Kidney tubule cell (primary cell): ENCODE measurements around the gene OR51B2.
"Not testable (repeated sequence)": the region's sequence is repeated elsewhere in the genome, so short reads cannot be mapped to it uniquely, and the experiment has no call there.

Experiments
- DNase-seq: peaks from one replicate; pipeline ENCODE4 v3.0.0-alpha.2; 2018; ENCODE audit warnings: low spot score

The OR51B2 gene

GRCh38 chr11:5313326-5314023 is 10.6 kb downstream of the OR51B2 start:
- DNase-seq = not testable (repeated sequence)

GRCh38 chr11:5310423-5310822 is 13.7 kb downstream of the OR51B2 start:
- no peak for DNase-seq

DNA sequence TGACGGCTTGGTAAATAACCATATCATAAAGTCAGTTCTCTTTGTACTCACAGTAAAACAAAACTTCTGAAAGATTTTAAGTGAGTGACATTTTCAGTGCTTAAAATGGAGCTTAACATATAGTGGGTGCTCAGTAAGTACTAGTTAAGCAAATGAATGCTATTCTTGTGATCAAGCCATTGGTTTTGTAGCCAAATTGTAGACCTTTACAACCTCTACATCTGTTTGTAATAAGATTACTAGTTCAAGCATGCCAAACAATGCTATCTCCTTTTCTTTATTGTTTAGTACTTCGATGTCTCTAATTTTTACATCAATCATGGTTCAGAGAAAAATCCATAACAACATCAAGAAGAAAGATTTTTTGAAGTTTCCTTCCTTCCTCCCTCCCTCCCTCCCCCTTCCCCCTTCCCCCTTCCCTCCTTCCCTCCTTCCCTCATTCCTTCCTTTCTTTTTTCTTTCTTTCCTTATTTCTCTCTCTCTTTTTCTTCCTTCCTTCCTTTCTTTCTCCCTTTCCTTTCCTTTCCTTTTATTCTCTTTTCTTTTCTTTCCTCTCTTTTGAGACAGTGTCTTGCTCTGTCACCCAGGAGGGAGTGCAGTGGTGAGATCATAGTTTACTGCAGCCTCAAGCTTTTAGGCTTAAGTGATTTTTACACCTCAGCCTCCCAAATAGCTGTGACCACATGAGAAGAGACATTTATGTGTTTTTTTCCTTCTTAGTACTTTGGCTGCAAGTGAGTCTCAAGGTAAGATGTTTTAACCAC is 16.7 kb downstream of the OR51B2 start:
- DNase-seq = no peak

DNA sequence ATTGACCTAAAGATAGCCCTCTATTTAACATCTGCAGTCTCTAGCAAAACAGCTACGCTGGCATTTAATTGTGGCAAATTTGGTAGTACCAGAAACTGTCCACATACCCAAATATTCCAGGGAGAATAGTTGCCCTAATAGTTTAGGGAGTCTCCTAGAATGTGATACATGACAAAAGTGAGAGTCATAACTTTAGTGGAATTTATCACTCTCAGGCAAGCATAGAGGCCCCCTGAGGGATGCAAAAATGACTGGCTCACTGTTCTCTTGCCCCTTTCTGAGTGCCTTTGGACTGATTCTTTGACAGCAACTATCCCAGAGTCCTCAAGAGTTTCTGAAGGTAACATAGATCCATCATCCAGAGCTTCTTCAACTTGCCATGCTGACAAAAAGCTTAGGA is 20.1 kb downstream of the OR51B2 start:
- DNase-seq = no peak

DNA sequence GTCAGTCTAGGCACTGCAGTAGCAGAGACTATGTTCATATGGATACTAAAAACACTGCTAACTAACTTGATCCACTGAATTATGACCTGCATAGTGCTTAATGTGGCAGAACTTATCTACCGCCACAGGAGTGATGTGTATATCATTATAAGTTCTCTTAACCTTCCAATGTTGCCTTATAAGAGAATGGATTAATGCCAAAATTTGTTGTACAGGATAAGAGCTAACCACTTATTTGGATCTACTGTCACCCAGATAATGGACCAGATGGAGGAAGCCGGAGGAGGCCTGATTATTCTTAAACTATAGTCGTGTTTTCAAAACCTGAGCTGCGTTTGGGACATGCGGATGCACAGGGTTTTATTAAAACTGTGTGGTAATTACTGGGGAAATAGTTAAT is 20.5 kb downstream of the OR51B2 start:
- DNase-seq = no peak

DNA sequence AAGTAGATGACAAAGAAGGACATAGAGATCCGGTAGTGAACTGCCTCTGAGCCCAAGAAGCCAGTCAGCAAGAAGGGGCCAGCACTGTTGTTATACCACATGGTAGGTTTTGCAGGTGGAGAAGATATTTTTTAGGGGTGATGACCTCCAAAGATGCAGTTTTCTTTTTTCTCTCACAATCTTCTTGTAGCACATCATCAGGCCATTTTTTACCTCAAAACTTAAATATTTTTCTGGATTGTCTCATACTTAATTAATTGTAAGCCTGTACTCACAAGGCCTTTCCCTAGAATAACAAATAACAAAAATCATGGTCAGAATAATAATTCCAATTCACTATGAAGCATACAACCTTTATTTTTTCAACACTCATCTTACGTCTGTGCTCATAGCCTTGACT is 22.3 kb downstream of the OR51B2 start, which contains the start of gene OR51B4:
TSS of gene OR51B4 (minus strand) at position 101 of the 400 bp plus-strand sequence. CDS start at position 101, 0 bp downstream.
- no peak for DNase-seq

DNA sequence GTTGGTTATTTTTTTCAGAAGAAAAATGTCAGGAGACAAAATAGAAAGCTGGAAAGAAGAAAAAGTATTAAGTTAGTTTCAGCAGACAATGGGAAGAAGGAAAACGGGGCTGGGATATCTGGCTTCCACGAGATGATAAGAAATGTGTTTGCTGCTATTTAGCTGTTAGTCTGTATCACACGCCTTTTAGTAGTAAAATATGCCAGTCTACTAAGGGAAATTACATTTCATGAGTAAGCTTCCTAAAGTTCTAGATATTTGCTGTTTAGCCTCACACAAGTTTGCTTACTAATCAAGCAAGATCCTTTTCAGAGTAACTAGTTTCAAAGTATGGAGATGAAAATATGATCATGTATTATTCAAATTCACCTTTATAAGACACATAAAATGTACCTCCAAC is 23.8 kb downstream of the OR51B2 start:
- no peak for DNase-seq

DNA sequence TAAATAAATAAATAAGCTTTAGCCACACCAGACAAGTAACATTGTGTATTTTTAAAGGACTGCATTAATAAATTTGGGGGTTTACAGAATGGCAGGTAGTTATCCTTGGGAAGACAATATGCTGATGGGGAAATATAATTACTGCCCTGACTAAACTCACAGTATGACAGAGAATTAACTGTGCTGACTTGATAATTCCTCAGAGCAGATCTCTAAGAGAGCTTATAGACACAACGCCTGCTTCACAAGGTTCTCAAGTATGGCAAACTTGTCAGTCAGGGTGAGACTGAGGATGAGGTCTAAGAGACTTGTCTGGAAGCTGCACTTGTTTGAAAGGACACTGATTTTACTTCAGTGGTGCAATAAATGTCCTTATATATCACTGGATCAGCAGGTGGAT is 25.6 kb downstream of the OR51B2 start:
- DNase-seq = no peak

GRCh38 chr11:5297721-5298323 is 26.3 kb downstream of the OR51B2 start:
- no peak for DNase-seq

DNA sequence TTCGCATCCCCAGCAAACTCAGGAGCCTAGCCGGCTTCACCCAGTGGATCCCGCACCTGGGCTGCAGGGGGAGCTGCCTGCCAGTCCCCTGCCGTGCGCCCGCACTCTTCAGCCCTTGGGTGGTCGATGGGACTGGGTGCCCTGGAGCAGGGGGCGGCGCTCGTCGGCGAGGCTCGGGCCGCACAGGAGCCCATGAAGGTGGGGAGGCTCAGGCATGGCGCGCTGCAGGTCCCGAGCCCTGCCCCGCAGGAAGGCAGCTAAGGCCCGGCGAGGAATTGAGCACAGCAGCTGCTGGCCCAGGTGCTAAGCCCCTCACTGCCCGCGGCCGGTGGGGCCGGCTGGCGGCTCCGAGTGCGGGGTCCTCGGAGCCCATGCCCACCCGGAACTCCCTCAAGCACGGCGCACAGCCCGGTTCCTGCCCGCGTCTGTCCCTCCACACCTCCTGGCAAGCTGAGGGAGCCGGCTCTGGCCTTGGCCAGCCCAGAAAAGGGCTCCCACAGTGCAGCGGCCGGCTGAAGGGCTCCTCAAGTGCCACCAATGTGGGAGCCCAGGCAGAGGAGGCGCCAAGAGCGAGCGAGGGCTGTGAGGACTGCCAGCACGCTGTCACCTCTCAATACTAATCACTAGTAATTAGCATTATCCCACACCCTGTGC is 29.6 kb downstream of the OR51B2 start:
- DNase-seq = not testable (repeated sequence)

- no peak for DNase-seq
Measured at GRCh38 chr11:5293028-5293427, 31.1 kb downstream of the OR51B2 start.

- DNase-seq = peak; percentile 58
Measured at GRCh38 chr11:5291207-5291838, 32.8 kb downstream of the OR51B2 start.

DNA sequence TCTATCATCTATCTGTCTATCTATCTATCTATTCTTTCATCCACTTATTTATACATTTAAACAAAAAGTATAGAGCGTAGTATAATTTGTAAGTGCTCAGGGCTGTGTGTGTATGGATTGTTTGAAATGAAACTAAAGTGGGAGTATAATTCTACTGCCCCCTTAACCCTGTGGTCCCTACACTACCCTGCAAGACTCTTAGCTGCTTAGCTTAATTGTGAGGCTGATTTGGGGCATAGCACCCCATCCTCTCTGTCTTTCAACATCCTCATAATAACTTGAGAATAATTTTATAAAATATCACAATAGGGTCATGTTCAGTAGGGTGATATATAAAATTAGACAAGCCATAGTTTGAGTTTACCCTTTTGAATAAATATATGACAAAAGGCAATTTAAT is 34.0 kb downstream of the OR51B2 start:
- DNase-seq = no peak

DNA sequence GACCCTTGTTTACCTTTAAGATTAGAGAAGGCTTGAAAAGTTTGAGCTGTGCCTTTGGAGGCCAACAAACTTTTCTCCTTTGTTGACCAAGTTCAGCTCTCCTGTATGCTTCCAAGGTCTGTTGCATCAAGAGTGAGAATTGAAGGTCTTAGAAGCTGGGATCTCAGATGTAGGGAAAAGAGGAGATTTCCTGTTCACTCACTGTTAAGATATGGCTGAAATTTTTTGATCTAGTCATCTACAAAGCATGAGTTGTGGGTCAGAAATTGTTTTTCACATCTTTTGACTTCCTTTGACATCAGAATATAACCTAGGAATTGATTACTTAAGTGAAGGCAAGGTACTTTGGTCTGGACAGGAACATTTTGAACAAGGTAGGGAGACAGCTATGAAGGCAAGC is 34.4 kb downstream of the OR51B2 start:
- DNase-seq = peak; percentile 16

- peak; percentile 57 for DNase-seq
Measured at GRCh38 chr11:5288906-5289550, 35.1 kb downstream of the OR51B2 start.

GRCh38 chr11:5288108-5288905 is 35.8 kb downstream of the OR51B2 start:
- no peak for DNase-seq

DNA sequence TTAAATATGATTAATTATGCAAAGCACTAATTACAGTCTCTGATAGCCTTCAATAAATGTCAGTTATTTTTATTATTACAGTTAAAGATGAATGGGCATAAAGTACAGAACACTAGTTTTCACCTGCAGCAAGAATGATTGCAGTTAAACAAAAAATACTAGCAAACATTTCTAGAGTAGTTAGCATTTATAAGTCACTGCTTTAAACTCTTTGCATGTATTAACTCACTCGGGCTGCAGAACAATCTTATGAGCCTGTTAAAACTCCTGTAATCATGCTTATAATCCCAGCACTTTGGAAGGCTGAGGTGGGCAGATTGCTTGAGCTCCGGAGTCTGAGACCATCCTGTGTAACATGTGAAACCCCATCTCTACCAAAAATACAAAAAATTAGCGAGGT is 37.2 kb downstream of the OR51B2 start:
- no peak for DNase-seq

DNA sequence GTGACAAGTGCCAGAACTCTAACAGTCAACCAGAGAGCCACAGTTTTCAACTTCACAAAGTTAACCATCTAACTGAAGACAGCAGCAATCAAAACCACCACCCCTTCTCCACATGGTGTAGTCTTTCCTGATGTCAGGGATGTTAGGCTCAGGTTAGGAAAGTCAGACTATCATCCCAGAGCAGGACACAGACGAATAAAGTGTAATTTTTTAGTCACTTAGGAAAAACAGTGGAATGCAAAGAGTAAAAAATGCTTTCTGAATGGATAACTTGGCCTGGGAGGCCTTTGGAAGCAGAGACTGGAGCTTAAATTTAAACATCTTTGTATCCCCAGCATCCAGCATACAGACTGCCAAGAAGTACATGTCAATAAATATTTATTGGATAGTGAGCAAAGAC is 37.7 kb downstream of the OR51B2 start:
- DNase-seq = no peak

GRCh38 chr11:5285703-5286340 is 38.3 kb downstream of the OR51B2 start:
- no peak for DNase-seq

GRCh38 chr11:5284637-5285036 is 39.5 kb downstream of the OR51B2 start:
- DNase-seq = no peak
